Pulmonary artery endothelial cell (primary cell): ENCODE results near the gene ATXN1. TPM values are rescaled to one million over a fixed set of nuclear protein-coding genes. Genes with fewer than 3 reads are reported as not detected.
"Not testable (repeated sequence)": the region's sequence is repeated elsewhere in the genome, so short reads cannot be mapped to it uniquely, and the experiment has no call there.

Source experiments
- DNase-seq: peaks from one replicate; pipeline ENCODE4 v3.0.0-alpha.2; 2011; ENCODE audit warnings: low read depth, low spot score
- total RNA-seq: library from RNA; depleted of rRNA; stranded (reverse); fragments of >200 nt; gene quantifications from 2 replicates; pipeline ENCODE4 v1.2.3, GENCODE V29; 2014

ATXN1 gene
- total RNA-seq, result 14.2 and 15.9 TPM in 2 replicates

DNA sequence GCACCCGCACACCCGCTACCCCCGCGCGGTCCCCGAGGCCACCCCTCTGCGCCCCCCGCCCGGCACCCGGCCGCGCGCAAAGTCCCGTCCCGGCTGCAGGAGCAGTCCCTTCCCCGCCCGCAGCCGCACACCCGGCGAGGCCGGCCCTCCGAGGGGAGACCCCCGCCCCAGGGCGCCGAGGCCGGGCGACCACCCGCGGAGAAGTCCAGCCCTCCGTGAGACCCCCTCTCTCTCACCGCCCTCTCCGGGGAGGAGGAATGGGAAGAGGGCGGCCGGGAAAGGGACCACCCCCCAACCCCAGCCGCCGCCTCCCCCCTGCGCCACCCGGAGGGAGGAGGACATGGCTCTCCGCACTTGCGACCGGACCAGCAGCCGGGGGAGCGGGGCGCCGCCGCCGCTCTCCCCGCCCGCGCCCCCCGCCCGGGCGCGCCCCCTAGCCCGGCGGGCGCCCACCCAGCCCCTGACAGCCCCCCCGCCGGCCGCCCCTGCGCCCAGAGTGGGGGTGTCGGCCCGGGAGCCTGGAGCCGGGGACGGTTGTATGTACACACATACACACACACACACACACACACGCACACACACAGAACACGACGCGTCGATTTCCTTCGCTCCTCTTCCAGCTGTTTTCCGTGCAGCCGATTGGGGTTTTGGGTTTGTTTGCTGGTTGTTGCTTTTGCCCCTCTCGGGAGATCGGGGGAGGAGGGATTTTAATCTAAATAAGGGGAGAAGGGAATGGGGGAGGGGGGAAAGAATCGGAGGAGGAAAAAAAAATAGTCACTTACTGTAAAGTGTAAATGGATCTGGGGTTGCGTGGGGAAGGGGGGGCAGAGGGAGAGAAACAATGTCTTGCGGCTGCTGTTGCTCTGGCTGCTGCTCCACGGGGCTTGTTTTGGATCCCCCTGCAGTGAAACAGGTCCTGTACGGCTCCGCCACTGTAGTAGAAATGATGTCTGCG lies at the start of gene ATXN1:
Gene ATXN1, minus strand, starts transcription at position 945 of the 955 bp plus-strand sequence.
- no peak for DNase-seq

DNA sequence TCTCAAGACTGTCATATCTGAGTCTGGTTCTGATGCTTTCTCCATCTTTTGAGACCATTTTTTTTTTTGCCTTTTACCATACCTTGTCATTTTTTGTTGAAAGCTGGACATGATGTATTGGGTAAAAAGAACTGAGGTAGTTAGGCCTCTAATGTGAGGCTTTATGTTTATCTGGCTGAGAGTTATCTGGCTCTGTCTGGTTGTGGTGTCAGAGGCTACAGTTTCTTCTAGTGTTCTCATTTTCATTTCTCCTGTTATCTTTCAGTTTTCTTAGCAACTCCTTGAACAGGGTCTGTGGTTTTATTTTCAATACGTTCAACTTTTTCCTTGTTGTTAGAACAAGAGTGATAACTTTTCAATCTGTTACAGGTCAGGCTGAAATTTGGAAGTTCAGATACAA lies 49.2 kb upstream of the ATXN1 start:
- no peak for DNase-seq

DNA sequence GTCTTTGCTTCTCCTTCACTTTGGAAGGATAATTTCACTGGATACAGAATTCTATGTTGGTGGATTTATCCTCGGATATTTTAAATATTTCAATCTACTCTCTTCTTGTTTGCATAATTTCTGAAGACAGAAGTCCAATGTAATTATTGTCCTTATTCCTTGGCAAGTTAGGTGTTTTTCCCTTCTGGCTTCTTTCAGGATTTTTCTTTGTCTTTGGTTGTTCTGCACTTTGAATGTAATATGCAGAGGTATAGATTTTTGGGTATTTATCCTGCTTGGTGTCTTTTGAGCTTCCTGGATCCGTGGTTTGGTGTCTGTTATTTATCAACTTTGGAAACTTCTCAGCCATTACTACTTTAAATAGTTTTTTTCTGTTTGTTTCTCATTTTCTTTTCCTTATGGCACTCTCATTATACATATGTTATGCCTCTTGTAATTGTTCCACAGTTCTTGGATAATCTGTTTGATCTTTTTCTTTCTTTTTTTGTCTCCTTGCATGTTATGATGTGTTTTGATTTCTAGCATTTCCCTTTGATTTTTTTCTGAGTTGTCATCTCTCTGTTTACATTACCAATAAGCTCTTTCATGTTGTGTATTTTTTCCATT lies 48.6 kb upstream of the ATXN1 start:
- DNase-seq, result no peak

- no peak for DNase-seq
These were observed 46.7 kb upstream of the ATXN1 start for GRCh38 chr6:16807956-16808355.

DNA sequence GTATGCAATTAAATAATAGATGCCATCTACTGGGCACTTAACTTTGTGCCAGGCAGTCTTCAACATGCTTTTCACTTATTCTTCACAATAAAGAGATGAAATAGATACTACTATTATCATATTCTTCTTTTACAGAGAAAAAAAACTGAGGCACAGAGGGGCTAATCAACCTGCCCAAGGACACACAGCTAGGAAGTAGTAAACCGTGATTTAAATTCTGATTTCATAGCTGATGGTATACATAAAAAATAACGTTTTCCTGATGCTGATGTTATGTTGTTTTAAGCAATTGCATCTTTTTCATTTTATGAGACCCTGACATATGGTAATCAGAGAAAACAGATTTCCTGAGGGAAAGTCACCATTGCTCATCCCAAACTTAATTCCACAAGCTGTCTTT lies 45.1 kb upstream of the ATXN1 start:
- DNase-seq, result no peak

DNA sequence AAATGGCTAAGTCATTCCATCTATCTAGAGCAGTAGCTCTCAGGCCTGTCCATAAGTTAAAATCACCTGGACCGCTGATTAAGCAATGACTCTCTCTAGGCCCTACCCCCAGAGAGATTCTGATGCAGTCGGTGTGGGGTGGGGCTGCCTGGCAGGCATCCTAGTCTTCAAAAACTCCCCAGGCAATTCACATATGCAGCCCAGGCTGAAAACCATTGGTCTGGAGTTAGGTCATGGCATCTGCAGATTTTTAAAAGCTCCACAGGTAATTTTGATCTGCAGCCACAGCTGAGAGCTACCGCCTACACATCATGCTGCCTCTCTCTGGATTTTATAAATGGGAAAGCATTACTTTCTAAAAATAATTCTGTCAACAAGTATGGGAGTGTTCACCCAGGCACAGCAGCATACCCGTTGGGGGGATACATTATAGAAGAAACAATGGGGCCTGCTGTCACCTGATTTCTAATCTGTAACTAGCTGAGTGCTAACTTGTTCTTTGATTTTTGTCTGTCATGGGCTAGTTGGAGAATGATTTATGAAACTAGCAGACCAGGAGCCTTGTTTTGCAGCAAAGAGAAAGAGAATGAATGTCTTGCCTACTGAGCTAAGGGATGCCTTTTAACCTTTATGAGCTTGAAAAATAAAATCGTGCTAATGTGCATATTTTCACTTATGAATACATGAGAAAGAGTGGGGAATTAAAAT lies 44.1 kb upstream of the ATXN1 start:
- DNase-seq, result no peak

DNA sequence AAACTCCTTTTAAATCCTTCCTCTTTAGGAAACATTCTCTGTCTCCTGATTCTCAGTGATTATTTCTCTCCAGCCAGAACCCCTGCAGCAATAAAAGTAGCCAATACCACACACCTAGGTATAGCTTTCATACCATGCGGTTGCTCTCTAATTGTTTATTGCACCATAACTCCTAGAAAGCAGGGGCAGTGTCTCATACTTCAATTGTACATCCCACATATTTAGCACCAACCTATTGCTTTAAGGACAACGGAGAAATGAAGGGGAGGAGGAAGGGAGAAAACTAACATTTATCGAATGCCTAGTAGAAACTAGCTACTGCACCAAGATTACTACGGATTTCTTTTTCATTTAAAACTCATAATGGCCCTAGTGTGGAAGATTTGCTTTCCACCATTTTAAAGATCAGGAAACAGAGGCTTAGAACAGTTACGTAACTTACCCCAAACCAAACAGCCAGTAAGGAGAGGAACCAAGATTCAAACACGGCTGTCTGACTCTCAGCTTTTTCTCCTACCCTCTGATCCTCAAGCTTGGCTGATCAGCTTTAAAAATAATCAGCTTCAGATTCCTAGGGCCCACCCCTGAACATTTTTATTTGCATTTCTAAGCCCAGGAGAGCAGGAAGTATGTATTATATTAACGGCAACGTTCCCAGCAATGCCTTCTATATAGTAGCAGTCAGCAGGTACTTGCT lies 43.4 kb upstream of the ATXN1 start:
- DNase-seq, result no peak

- DNase-seq, result peak; percentile 5
These were observed 42.3 kb upstream of the ATXN1 start for GRCh38 chr6:16803294-16804200.

DNA sequence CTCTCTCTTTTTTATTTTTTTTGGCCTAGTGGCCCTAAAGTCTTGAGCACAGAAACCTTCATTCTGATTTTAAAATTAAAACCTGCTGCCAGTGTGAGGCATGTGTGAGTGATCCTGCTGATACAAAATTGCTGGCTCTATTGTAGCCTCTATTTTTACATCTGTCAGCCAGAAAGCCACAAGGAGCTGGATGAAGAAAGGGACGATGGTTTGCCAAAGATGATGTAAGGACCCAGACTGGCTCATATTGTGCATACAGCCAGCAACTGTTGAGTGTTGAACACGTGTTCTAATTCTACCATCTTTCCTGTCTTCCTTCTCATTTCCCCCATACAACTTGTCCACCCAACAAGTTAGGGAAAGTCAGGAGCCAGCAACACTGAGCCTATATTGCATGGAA lies 40.8 kb upstream of the ATXN1 start:
- no peak for DNase-seq

- no peak for DNase-seq
These were observed 39.7 kb upstream of the ATXN1 start for GRCh38 chr6:16800942-16801341.

DNA sequence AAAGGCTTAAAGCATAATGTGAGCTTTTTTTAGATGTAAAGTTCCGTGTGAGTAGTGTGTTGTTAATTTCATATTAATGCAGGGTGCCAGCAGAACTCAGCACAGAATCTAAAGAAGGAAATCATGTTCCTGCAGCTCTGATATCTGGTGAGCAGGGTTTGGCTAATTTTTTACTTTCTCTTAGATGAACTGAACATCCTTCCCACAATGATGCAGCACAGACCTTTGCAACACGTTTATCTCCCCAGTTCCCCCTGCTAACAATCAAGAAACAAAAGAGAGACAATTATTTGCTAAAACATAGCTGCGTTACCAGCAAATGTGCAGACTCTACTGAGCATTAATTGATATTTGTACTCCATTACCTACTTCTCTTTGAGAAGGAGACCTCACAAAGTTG lies 39.1 kb upstream of the ATXN1 start:
- no peak for DNase-seq

- DNase-seq, result no peak
These were observed 38.3 kb upstream of the ATXN1 start for GRCh38 chr6:16799279-16800193.

- no peak for DNase-seq
These were observed 32.7 kb upstream of the ATXN1 start for GRCh38 chr6:16793828-16794412.

GRCh38 chr6:16789329-16790038 lies 28.2 kb upstream of the ATXN1 start:
- no peak for DNase-seq

DNA sequence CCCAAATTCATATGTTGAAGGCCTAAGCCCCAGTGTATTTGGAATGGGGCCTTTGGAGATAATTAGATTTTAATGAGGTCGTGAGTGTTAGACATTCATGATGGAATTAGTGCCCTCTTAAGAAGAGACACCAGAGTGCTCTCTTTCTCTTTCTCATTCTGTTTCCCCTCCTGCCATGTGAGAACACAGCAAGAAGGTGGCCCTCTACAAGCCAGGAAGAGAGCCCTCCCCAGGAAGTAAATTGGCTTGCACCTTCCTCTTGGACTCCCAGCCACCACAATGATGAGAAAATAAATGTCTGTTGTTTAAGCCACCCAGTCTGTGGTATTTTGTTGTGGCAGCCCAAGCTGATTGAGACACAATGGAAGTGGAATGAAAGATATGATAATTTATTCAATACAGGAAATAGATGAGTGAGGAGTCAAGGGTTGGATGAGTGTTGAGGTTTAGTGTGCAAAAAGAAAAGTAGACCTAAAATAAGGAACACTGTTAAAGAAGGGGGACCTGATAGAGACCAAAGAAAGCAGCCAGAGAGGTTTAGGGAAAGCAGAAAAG lies 25.9 kb upstream of the ATXN1 start:
- no peak for DNase-seq

DNA sequence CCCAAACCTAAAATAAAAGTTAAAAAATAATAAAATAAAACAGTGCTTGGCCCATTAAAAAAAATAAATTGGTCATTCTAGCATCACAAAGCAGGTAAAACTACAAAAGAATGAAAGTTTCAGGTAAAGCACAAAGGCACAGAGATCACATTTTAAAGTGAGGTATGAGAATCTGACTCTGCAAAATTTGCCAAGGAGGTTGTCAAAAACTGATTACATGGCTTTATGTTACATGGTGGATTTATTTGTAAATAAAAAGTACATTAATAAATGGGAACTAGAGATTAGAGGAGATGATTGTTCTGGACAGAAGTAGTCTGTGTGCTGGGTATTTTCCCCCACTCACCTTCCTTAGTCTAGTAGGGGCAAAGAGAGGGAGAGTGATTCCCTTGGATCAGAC lies 24.2 kb upstream of the ATXN1 start:
- DNase-seq, result no peak

DNA sequence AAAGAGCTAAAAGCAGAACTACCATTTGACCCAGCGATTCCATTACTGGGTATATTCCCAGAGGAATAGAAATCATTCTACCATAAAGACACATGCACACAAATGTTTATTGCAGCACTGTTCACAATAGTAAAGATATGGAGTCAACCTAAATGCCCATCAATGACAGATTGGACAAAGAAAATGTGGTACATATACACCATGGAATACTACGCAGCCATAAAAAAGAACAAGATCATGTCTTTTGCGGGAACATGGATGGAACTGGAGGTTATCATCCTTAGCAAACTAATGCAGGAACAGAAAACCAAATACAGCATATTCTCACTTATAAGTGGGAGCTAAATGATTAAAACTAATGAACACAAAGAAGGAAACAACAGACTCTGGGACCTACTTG lies 23.7 kb upstream of the ATXN1 start:
- DNase-seq, result not testable (repeated sequence)

DNA sequence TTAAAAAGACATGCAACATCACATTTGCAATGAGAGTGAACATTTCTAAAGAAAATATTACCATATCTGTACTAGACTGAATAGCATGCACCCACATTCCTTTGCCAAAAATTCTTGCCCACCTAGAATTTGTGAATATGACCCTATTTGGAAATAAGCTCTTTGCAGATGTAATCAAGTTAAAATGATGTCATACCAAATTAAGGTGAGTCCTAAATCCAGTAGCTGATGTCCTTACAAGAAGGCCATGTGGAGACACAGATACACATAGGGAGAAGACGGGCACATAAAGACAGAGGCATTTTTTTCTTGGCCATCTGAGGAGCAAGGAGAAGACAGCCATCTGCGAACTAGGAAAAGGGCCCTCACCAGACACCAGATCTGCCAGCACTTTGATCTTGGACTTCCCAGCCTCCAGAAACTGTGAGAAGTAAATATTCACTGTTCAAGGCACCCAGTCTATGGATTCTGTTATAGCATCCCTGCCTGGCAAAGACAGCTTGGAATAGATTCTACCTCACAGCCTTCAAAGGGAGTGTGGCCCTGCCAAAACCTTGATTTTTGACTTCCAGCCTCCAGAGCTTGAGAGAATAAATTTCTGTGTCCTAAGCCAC lies 22.8 kb upstream of the ATXN1 start:
- no peak for DNase-seq
